GM18951 (cell line): ENCODE results near the gene TP73.

Experiments used
- POLR2A ChIP-seq: IDR thresholded peaks from 4 replicates; pipeline ENCODE4 v1.6.1; 2011; ENCODE audit warnings: mild to moderate bottlenecking; ENCODE audit not compliant: insufficient read length, insufficient read depth; ENCODE audit errors: extremely low read depth
- in situ Hi-C: fragments of 300-500 bp; cut with MboI; formaldehyde crosslinking; loops from one replicate; pipeline ENCODE4 v1.12.0; 2022; ENCODE audit warnings: low sequenced_read_pairs, mixed read lengths, inconsistent platforms; ENCODE audit not compliant: unreplicated experiment

The TP73 gene

GRCh38 chr1:3707939-3708328 lies 55.6 kb downstream of the TP73 start:
- in situ Hi-C loops, result no loop called here
- TF ChIP-seq POLR2A, result no peak

DNA sequence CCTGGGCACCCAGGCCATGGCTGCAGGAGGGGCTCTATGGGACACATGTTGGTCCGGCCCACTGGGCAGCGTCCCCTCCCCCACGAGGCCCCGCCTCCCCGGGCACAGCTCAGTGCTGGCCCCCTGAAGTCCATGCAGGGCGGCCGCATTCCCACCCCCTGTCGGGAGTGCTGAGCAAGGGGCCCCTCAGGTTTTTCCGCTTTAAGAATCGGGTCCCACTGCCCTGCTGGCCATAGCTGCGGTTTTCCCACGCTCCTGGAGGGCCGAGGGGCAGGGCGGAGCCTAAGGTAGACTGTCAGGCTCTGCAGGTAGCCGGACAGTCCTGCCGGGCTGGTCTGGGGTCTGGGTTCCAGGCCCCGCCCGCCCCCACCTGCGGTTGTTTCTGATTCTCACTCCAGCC lies 56.5 kb downstream of the TP73 start:
- no peak for TF ChIP-seq POLR2A
- in situ Hi-C loops, result no loop called here

GRCh38 chr1:3710251-3710650 lies 57.9 kb downstream of the TP73 start:
- no peak for TF ChIP-seq POLR2A
- in situ Hi-C loops, result no loop called here

- no peak for TF ChIP-seq POLR2A
- in situ Hi-C loops, result no loop called here
Measured at GRCh38 chr1:3711381-3711779, 59.1 kb downstream of the TP73 start.

- TF ChIP-seq POLR2A, result no peak
- in situ Hi-C loops, result no loop called here
Measured at GRCh38 chr1:3711780-3712451, 59.6 kb downstream of the TP73 start.

DNA sequence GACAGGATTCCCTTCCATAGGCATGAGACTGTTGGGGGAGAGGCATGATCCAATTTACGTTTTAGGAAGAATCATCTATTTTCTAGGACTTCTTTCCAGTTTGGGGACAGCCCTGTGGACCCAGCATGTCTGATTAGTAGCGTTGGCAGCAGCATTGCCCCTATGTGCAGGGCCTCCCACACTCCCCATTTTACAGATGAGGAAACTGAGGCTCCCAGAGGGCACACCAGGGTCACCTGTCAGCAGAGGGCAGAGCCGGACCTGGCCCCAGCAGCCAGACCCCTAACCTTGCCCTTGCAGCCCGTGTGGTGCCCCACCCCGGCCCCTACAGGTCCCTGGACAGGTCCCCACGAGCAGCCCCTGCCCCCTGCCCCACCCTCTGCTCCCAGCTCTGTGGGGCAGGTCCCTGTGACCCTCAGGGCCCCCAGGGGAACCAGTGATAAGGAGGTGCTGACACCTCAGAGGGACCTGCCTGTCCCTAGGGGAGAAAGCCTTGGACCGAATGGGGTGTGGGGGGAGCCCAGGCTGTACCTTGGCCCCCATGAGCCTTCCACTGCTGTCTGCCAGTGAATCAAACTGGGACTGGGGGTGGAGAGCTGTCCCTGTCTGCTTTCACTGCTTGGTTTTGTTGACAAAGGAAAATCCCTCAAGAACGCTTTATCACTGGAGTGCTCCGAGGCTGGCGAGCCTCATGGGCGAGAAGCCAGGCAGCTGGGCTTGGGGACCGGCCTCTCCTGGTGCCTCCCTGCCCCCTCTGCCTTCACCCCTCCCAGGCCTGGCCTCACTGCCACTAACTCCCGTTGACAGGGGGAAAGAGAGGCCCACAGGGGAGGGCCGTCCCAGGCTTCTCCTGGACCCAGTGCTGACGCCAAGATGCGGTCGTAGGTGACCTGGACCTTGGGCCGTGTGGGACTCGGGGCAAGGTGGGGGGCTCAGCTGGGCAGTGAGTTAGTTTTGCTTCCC lies 60.5 kb downstream of the TP73 start:
- TF ChIP-seq POLR2A, result no peak
- in situ Hi-C loops, result no loop called here

- in situ Hi-C loops, result no loop called here
- no peak for TF ChIP-seq POLR2A
Measured at GRCh38 chr1:3713840-3714239, 61.5 kb downstream of the TP73 start.

DNA sequence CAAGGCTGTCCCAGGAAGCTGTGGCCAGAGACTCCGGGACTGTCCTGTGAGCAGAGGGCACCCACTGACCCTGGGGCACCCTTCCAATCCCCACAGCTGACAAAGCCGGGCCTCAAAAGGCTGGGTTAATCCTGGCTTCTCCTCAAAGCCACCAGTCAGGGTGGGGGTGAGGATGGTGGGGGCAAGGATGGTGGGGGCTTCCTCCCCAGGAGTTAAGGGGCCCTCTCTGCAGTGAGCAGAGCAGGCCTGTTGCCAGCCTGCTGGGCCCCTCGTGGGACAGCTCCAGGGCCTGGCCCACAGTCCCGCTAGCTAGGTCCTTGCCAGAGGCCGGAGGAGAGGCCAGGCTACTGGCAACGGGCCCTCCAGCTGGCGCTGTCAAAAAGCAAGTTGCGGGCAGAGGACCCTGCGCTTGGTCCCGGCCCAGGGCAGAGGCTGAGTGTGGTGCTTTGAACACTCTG lies 62.0 kb downstream of the TP73 start:
- in situ Hi-C loops, result no loop called here
- no peak for TF ChIP-seq POLR2A

DNA sequence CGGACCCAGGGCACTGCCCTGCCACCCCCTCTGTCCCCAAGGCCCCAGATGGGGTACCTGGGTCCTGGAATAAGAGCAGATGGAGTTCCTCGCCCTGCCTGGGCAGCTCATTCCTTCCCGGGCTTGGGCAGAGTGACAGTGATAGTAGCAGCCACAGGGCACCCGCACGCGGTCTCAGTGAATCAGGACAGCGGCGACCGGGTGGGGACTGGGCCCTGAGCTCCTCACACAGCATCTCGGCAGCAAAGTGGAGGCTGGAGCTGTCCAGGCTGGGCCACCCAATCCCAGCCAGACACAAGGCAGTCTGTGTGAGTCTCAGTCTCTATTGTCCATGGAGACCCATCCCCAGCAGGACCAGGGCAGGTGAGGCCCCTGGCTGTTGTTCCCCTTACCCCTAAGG lies 62.5 kb downstream of the TP73 start:
- no peak for TF ChIP-seq POLR2A
- in situ Hi-C loops, result no loop called here

DNA sequence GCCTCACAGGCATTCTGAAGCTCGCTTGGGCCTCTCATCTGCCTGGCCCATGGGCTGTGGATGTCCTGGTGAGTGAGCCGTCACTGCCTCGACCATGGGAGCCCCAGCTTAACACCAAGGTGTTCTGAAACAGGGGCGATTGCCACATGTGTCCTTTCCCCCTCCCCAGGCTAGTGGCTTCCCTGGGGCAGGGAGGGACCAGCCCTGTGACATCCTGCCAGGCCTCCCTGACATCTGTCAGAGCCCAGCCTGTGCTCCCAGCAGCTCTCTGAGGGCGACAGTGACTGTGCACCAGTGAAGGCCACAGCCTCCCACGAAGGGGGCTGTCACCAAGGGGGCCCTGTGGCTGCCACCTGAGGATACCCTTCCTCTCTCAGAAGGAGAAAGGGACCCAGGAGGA lies 64.0 kb downstream of the TP73 start:
- no peak for TF ChIP-seq POLR2A
- in situ Hi-C loops, result no loop called here

- in situ Hi-C loops, result no loop called here
- no peak for TF ChIP-seq POLR2A
Measured at GRCh38 chr1:3717041-3717714, 64.9 kb downstream of the TP73 start.

DNA sequence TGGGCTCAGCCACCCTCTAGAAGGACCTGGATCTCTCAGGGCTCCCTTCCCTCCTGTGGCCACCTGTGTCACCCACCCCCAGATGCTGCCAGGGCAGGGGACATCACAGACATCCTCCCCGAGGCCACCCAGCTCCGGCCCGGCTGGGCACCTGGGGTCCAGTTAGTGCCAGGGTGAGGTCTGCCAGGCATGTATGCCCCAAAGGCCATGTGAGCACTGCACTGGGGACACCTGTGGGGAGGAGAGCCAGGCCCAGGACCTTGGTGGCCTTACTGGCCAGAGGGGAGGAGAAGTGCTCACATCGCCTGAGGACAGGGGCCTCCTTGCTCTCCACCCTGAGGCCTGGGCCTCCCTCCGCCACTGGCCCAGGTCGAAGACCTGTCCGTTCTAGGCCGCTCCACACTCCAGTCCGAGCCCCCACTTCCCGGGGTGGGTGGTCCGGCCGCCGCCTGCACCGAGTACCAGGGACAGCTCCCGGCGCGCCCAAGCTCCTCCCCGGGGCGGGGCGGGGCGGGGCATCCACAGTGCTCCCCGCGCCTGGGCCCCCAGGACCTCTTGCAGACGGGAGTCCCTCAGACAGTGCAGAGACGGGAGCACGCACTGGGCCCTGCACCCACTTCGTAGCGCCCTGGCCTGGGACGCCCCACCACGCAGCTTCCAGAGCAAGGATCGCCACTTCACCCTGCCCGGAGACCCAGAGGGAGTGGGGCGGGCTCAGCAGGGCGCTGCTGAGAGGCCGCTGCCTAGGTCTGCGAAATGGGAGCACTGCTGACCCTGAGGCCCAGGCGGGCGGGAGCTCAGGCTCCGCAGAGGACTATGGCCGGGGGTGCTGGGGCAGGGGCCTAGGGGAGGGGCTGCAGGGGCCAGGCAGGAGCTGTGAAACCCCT lies 65.6 kb downstream of the TP73 start:
- peak; percentile 13 for TF ChIP-seq POLR2A
- in situ Hi-C loops, result no loop called here
